PC-3 (cell line): ENCODE measurements around the gene NKIRAS2. TPM values are rescaled to one million over a fixed set of nuclear protein-coding genes. Genes with fewer than 3 reads are reported as not detected.

Source experiments
- ATAC-seq: fragments of 200-7000 bp; cut with Tn5 transposase; 2 replicates; pipeline ENCODE4 v1.9.1; 2020; ENCODE audit warnings: mild to moderate bottlenecking, moderate library complexity
- BruUV-seq: library from RNA; stranded (reverse); fragments of 400-500 nt; replicated peaks from 2 replicates; lab custom pipeline; 2021; lab: Mats Ljungman, UMichigan
- CTCF ChIA-PET: fragments of 300-600 bp; sonication (Branson Sonifier 250); formaldehyde crosslinking; loops from one replicate; lab custom pipeline; 2022; ENCODE audit warnings: antibody characterized with exemption; lab: Charles Lee
- POLR2A ChIA-PET: fragments of 300-600 bp; sonication (Branson Sonifier 250); formaldehyde crosslinking; loops from one replicate; lab custom pipeline; 2022; ENCODE audit warnings: antibody characterized with exemption; ENCODE audit not compliant: unreplicated experiment; lab: Charles Lee
- DNase-seq: peaks from one replicate; pipeline ENCODE4 v3.0.0-alpha.2; 2015
- H2AFZ ChIP-seq: fragments of 300-600 bp; sonication (generic); 2 replicates; pipeline ENCODE4 v1.6.0; 2016; ENCODE audit warnings: antibody characterized with exemption, low read length
- H3F3A ChIP-seq: fragments of 300-600 bp; sonication (generic); one replicate; pipeline ENCODE4 v1.6.0; 2017; ENCODE audit warnings: antibody characterized with exemption, low read length, control low read depth, mild to moderate bottlenecking; ENCODE audit not compliant: unreplicated experiment
- H3K27ac ChIP-seq: fragments of 300-600 bp; sonication (generic); 2 replicates; pipeline ENCODE4 v1.5.1; 2016; ENCODE audit warnings: mild to moderate bottlenecking, low read length
- H3K27me3 ChIP-seq: fragments of 300-600 bp; sonication (generic); 2 replicates; pipeline ENCODE4 v1.6.1; 2016; ENCODE audit warnings: low read length, mixed read lengths
- H3K36me3 ChIP-seq: fragments of 300-600 bp; sonication (generic); 2 replicates; pipeline ENCODE4 v1.6.1; 2016; ENCODE audit warnings: low read depth, mixed run types, low read length, mixed read lengths
- H3K4me1 ChIP-seq: fragments of 300-600 bp; sonication (generic); 2 replicates; pipeline ENCODE4 v1.5.1; 2016; ENCODE audit warnings: low read length; ENCODE audit not compliant: insufficient read depth
- H3K4me2 ChIP-seq: fragments of 300-600 bp; sonication (generic); 2 replicates; pipeline ENCODE4 v1.6.0; 2016; ENCODE audit warnings: low read length
- H3K4me3 ChIP-seq: fragments of 300-600 bp; sonication (generic); 2 replicates; pipeline ENCODE4 v1.5.1; 2016; ENCODE audit warnings: mild to moderate bottlenecking, low read length, mixed read lengths
- H3K79me2 ChIP-seq: fragments of 300-600 bp; sonication (generic); 2 replicates; pipeline ENCODE4 v1.6.1; 2017; ENCODE audit warnings: low read length, mixed read lengths
- H3K9ac ChIP-seq: fragments of 300-600 bp; sonication (generic); 2 replicates; pipeline ENCODE4 v1.6.0; 2016; ENCODE audit warnings: mild to moderate bottlenecking, low read length
- H3K9me2 ChIP-seq: fragments of 300-600 bp; sonication (generic); replicated peaks from 2 replicates; pipeline ENCODE4 v1.6.1; 2016; ENCODE audit warnings: mixed run types, low read length, mixed read lengths
- H3K9me3 ChIP-seq: fragments of 300-600 bp; sonication (generic); 2 replicates; pipeline ENCODE4 v1.6.1; 2016; ENCODE audit warnings: low read length, mixed read lengths
- H4K20me1 ChIP-seq: fragments of 300-600 bp; sonication (generic); 2 replicates; pipeline ENCODE4 v1.6.1; 2016; ENCODE audit warnings: low read length, mixed read lengths
- EZH2 ChIP-seq: fragments of 300-600 bp; sonication (generic); IDR thresholded peaks from one replicate; pipeline ENCODE4 v1.6.1; 2017; ENCODE audit warnings: antibody characterized with exemption, mild to moderate bottlenecking, low read length; ENCODE audit not compliant: unreplicated experiment
- EZH2phosphoT487 ChIP-seq: fragments of 300-600 bp; sonication (generic); IDR thresholded peaks from 2 replicates; pipeline ENCODE4 v1.6.1; 2018; ENCODE audit warnings: mild to moderate bottlenecking, antibody characterized with exemption, low read length, borderline replicate concordance
- intact Hi-C: fragments of 100-400 bp; cut with micrococcal nuclease; formaldehyde crosslinking; loops from 2 replicates; pipeline ENCODE4 v1.9.0; 2023
- total RNA-seq: library from RNA; depleted of rRNA; stranded (reverse); fragments of >200 nt; gene quantifications from 2 replicates; pipeline ENCODE4 v1.2.3, GENCODE V29; 2014; rRNA removed
- TF ChIP-seq, protein P1 (sequence below): fragments of 300-600 bp; sonication (generic); conservative IDR thresholded peaks from 2 replicates; pipeline ENCODE4 v1.5.1; 2017; ENCODE audit warnings: antibody characterized with exemption, low read depth, mild to moderate bottlenecking, low read length

The NKIRAS2 gene
- total RNA-seq, 1 experiment from 2014 or later, result 39.4 TPM

DNA sequence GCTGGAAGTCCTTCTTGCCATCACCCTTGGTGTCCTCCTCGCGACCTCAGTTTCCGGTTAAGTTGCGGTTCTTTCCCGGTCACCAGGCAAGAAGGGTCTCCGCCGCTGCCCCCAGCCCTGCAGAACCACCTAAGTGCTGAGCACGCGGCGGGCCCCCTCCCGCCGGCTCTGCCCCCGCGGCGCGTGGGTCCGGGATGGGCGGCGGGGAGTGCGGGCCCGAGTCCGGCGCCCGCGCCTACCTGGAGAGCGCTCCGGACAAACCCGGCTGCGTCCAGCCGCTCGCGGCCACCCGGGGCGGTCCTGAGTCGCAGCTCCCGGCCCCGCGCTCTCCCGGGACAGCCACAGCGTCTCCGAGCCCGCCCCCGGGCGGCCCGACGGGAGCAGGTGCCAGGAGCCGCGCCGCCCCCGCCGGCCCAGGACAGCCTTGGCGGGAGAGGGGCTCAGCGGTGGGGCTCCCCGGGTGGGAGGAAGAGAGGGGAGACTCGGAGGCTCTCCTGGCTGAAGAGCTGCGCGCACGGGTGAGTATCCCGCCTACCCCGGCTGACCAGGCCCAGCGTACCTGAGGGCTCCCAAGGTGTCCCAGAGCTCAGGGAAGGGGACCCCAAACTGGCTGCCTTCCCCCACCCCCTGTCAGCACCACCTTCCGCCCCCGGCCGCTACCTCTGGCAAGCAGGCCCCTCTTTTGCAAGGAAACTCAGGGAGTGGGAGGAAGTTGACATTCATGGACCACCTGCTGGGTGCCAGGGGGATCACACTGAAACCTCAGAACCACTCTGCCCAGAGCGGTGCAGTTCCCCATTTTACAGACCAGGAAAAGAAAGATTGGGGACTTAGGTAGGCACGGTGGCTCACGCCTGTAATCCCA lies 52.7 kb downstream of the NKIRAS2 start:
- Histone ChIP-seq H3K27me3 (0 out of 2 replicates have a peak, but pooled peaks cover 8% of the 10 kb centered on the region), H2AFZ (peak overlapping the region; percentile 57; the same call in 1 of the 2 replicates), H3K36me3 (no peaks in the 10 kb centered on the region), H3K9ac (no peak overlapping the region), H3K4me2 (peak overlapping the region; percentile 63), H3K9me2 (no peaks in the 10 kb centered on the region), H4K20me1 (no peaks in the 10 kb centered on the region), H3K27ac (no peak overlapping the region), H3F3A (no peaks in the 10 kb centered on the region), H3K4me3 (peak overlapping the region; percentile 40; the same call in 1 of the 2 replicates), H3K4me1 (no peaks in the 10 kb centered on the region), H3K79me2 (no peaks in the 10 kb centered on the region), H3K9me3 (no peaks in the 10 kb centered on the region)
- peak; percentile 49; the same call in 1 of the 2 replicates for ATAC-seq
- no peak for DNase-seq
- intact Hi-C loops, result no loop called here
- CTCF ChIA-PET, result interaction anchor here (0.5 kb wide), 1 partner anchor 24 kb away, joined by 8 read pairs; no protein-coding TSS in a partner anchor
- no TSS peak for BruUV-seq
- POLR2A ChIA-PET, result no interaction called here
- TF ChIP-seq EZH2phosphoT487 (no peak), EZH2 (no peak)
- TF ChIP-seq, protein P1, sequence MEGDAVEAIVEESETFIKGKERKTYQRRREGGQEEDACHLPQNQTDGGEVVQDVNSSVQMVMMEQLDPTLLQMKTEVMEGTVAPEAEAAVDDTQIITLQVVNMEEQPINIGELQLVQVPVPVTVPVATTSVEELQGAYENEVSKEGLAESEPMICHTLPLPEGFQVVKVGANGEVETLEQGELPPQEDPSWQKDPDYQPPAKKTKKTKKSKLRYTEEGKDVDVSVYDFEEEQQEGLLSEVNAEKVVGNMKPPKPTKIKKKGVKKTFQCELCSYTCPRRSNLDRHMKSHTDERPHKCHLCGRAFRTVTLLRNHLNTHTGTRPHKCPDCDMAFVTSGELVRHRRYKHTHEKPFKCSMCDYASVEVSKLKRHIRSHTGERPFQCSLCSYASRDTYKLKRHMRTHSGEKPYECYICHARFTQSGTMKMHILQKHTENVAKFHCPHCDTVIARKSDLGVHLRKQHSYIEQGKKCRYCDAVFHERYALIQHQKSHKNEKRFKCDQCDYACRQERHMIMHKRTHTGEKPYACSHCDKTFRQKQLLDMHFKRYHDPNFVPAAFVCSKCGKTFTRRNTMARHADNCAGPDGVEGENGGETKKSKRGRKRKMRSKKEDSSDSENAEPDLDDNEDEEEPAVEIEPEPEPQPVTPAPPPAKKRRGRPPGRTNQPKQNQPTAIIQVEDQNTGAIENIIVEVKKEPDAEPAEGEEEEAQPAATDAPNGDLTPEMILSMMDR, result no peak

Other genes starting within 250 kb of the NKIRAS2 start
- 132 and 168 TPM in 2 replicates for gene JUP, start 233.4 kb upstream of the NKIRAS2 start, total RNA-seq
- 29.6 and 35.1 TPM in 2 replicates for gene P3H4, start 208.1 kb upstream of the NKIRAS2 start, total RNA-seq
- gene FKBP10, start 207.1 kb upstream of the NKIRAS2 start, total RNA-seq, result 63.4 and 69.8 TPM in 2 replicates
- gene NT5C3B, start 183.9 kb upstream of the NKIRAS2 start, total RNA-seq, result 78.8 and 79.2 TPM in 2 replicates
- not detected in 2 replicates for gene KLHL10, start 182.3 kb upstream of the NKIRAS2 start, total RNA-seq
- gene KLHL11, start 154.7 kb upstream of the NKIRAS2 start, total RNA-seq, result 16.5 and 19.9 TPM in 2 replicates
- gene ACLY, start 101.1 kb upstream of the NKIRAS2 start, total RNA-seq, result 110 and 114 TPM in 2 replicates
- 0.15 and 0.98 TPM in 2 replicates for gene ODAD4, start 89.5 kb upstream of the NKIRAS2 start, total RNA-seq
- 75.4 and 91.6 TPM in 2 replicates for gene CNP, start 53.3 kb upstream of the NKIRAS2 start, total RNA-seq
- 60.1 and 76.3 TPM in 2 replicates for gene DNAJC7, start 2.7 kb upstream of the NKIRAS2 start, total RNA-seq
- gene C17orf113, start 30.5 kb downstream of the NKIRAS2 start, total RNA-seq, result 0.62 and 1.8 TPM in 2 replicates
- gene ZNF385C, start 78.4 kb downstream of the NKIRAS2 start, total RNA-seq, result 0.04 and 0.17 TPM in 2 replicates
- gene DHX58, start 92.6 kb downstream of the NKIRAS2 start, total RNA-seq, result not detected in 2 replicates
- not detected in 2 replicates for gene KAT2A, start 101.3 kb downstream of the NKIRAS2 start, total RNA-seq
- gene HSPB9, start 102.7 kb downstream of the NKIRAS2 start, total RNA-seq, result not detected in 2 replicates
- gene RAB5C, start 134.9 kb downstream of the NKIRAS2 start, total RNA-seq, result not detected in 2 replicates
- gene KCNH4, start 161.1 kb downstream of the NKIRAS2 start, total RNA-seq, result not detected in 2 replicates
- gene HCRT, start 165.4 kb downstream of the NKIRAS2 start, total RNA-seq, result not detected in 2 replicates
- not detected in 2 replicates for gene GHDC, start 174.4 kb downstream of the NKIRAS2 start, total RNA-seq